Thyroid gland (tissue), 4 donors: ENCODE results near the gene PACS1. TPM values are rescaled to one million over a fixed set of nuclear protein-coding genes. Genes with fewer than 3 reads are reported as not detected.

ENCODE experiments used
- DNase-seq, 2 donors: peaks; one replicate each; pipeline ENCODE4 v3.0.0-alpha.2; 2019
- H3K27ac ChIP-seq, 3 donors: fragments of 200-600 bp; sonication (generic); 1 replicate in 2 of 3; 2 replicates in 1 of 3; pipeline ENCODE4 v1.5.1; 2016 to 2019; ENCODE audit warnings: mild to moderate bottlenecking in 1 of 3, moderate library complexity in 1 of 3
- H3K27me3 ChIP-seq: fragments of 200-600 bp; sonication (generic); one replicate; pipeline ENCODE4 v1.5.1; 2019
- H3K36me3 ChIP-seq, 2 donors: fragments of 200-600 bp; sonication (generic); one replicate each; pipeline ENCODE4 v1.5.1; 2016 to 2019
- H3K4me1 ChIP-seq, 2 donors: fragments of 200-600 bp; sonication (generic); one replicate each; pipeline ENCODE4 v1.5.1; 2017 to 2019
- H3K4me3 ChIP-seq, 3 donors: fragments of 200-600 bp; sonication (generic); replicated peaks in 1 of 3; 1 replicate in 2 of 3; 2 replicates in 1 of 3; pipeline ENCODE4 v1.5.1; 2016; ENCODE audit warnings: mild to moderate bottlenecking in 1 of 3
- H3K9me3 ChIP-seq: fragments of 200-600 bp; sonication (generic); one replicate; pipeline ENCODE4 v1.5.1; 2017
- POLR2A ChIP-seq, 2 donors: fragments of 450-650 bp; IDR thresholded peaks; one replicate each; pipeline ENCODE4 v1.6.1; 2017; ENCODE audit warnings: antibody characterized with exemption in 2 of 2, mild to moderate bottlenecking in 2 of 2, moderate library complexity in 1 of 2
- WGBS, 2 donors: methylation state at CpG; one replicate each; pipeline ENCODE4 v1.1.5; 2017; 5-methylcytosine and 5-hydroxymethylcytosine counted together
- intact Hi-C: fragments of 100-400 bp; cut with DNase I; formaldehyde crosslinking; loops from one replicate; pipeline ENCODE4 v1.15.1; 2023
- total RNA-seq, 4 donors: library from RNA; depleted of rRNA; stranded (reverse); fragments of >200 nt; gene quantifications; one replicate each; pipeline ENCODE4 v1.2.3, GENCODE V29; 2016
- TF ChIP-seq, protein P1 (sequence below), 6 experiments: fragments of 200-600 bp in 3 of 6; fragments of 450-650 bp in 3 of 6; sonication (generic) in 3 of 6; IDR thresholded peaks; one replicate each; pipeline ENCODE4 v1.5.1; 2016 to 2019; ENCODE audit warnings: antibody characterized with exemption in 6 of 6, mild to moderate bottlenecking in 2 of 6, inconsistent platforms in 1 of 6, moderate library complexity in 1 of 6

The PACS1 gene
- total RNA-seq, 4 donors from 2014 or later: 39.6 to 67.7 (median 59.7) TPM

DNA sequence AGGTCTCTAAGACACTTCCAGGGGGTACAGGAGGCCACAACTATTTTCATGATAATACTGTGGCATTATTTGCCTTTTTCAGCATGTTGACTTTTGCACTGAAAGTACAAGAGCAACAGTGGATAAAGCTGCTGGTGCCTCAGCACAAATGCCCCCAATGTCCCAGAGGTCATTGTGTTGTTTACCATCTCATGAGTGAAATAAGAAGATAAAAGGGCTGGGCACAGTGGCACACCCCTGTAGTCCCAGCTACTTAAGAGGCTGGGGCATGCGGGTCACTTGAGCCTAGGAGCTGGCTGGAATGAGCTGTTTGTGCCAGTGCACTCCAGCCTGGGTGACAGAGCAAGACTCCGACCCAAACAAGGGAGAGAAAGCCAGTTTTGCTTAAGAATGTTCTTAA is 125.8 kb downstream of the PACS1 start:
- Histone ChIP-seq H3K4me1 (peaks cover 0 to 15% of the 10 kb centered on the region in 2 donors), H3K27me3 (no peaks in the 10 kb centered on the region), H3K27ac (peak overlapping the region in 2 of 3 donors; percentile 48 to 52), H3K36me3 (peaks cover 0 to 3% of the 10 kb centered on the region in 2 donors), H3K4me3 (no peak overlapping the region), H3K9me3 (no peaks in the 10 kb centered on the region)
- WGBS, 2 donors: 41 to 51% methylated on average over 2 of the region's 2 CpGs
- DNase-seq: peak; percentile 58 to 64
- TF ChIP-seq, protein P1, sequence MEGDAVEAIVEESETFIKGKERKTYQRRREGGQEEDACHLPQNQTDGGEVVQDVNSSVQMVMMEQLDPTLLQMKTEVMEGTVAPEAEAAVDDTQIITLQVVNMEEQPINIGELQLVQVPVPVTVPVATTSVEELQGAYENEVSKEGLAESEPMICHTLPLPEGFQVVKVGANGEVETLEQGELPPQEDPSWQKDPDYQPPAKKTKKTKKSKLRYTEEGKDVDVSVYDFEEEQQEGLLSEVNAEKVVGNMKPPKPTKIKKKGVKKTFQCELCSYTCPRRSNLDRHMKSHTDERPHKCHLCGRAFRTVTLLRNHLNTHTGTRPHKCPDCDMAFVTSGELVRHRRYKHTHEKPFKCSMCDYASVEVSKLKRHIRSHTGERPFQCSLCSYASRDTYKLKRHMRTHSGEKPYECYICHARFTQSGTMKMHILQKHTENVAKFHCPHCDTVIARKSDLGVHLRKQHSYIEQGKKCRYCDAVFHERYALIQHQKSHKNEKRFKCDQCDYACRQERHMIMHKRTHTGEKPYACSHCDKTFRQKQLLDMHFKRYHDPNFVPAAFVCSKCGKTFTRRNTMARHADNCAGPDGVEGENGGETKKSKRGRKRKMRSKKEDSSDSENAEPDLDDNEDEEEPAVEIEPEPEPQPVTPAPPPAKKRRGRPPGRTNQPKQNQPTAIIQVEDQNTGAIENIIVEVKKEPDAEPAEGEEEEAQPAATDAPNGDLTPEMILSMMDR (IDR thresholded peaks at IDR 0.05): no peak
- no peak for TF ChIP-seq POLR2A (IDR thresholded peaks at IDR 0.05)
- intact Hi-C loops: no loop called here

DNA sequence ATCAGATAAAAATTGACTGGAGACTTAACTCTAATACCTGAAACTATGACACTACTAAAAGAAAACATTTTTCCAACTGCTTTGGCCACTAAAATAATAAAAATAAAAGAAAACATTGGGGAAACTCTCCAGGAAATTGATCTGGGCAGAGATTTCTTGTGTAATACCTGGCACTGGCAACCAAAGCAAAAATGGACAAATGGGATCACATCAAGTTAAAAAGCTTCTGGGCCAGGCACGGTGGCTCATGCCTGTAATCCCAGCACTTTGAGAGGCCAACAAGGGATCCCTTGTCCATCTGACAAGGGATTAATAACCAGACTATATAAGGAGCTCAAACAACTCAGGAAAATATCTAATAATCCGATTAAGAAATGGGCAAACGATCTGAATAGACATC is 133.8 kb downstream of the PACS1 start:
- no peaks in the 10 kb centered on the region for H3K9me3 ChIP-seq
- H3K4me1 ChIP-seq: peaks cover 4 to 6% of the 10 kb centered on the region in 2 donors
- no peaks in the 10 kb centered on the region for H3K36me3 ChIP-seq
- H3K4me3 ChIP-seq: no peak overlapping the region
- DNase-seq: no peak
- TF ChIP-seq POLR2A (IDR thresholded peaks at IDR 0.05): no peak
- TF ChIP-seq, protein P1 (IDR thresholded peaks at IDR 0.05): no peak
- 96 to 99% methylated on average over 3 of the region's 3 CpGs for WGBS, 2 donors
- intact Hi-C loops: no loop called here
- H3K27me3 ChIP-seq: no peaks in the 10 kb centered on the region
- H3K27ac ChIP-seq: no peak overlapping the region

DNA sequence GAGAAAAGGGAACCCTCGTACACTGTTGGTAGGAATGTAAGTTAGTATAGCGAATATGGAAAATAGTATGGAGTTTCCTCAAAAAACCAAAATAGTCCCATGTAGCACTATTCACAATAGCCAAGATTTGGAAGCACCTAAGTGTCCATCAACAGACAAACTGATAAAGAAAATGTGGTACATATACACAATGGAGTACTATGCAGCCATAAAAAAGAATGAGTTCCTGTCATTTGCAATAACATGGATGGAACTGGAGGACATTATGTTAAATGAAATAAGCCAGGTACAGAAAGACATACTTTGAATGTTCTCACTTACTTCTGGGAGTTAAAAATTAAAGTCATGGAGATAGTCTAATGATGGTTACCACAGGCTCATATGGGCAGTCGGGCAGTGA is 134.3 kb downstream of the PACS1 start:
- DNase-seq: no peak
- intact Hi-C loops: no loop called here

DNA sequence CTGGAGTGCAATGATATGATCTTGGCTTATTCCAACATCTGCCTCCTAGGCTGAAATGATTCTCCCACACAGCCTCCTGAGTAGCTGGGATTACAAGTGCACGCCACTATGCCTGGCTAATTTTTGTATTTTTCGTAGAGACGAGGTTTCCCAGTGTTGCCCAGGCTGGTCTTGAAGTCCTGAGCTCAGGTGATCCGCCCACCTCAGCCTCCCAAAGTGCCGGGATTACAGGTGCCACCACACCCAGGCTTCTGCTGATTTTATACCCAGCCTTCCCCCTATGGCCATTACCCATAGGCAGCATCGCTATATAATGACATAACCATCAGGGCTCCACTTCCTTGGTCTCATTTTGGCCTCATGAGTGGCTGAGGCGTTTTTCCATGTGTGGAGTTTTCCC is 137.7 kb downstream of the PACS1 start:
- 76 to 87% methylated on average over 7 of the region's 7 CpGs for WGBS, 2 donors
- Histone ChIP-seq H3K36me3 (peaks cover 0 to 9% of the 10 kb centered on the region in 2 donors), H3K27ac (peak overlapping the region; percentile 61 to 80 (median 61)), H3K4me1 (peaks cover 4 to 6% of the 10 kb centered on the region in 2 donors), H3K27me3 (no peaks in the 10 kb centered on the region), H3K4me3 (no peak overlapping the region), H3K9me3 (no peaks in the 10 kb centered on the region)
- peak; percentile 37 to 41 for DNase-seq
- intact Hi-C loops: no loop called here
- TF ChIP-seq POLR2A (IDR thresholded peaks at IDR 0.05): no peak
- TF ChIP-seq, protein P1 (IDR thresholded peaks at IDR 0.05): no peak

More for the DNA sequence above, 134.3 kb downstream of the PACS1 start:
- peaks cover 4 to 6% of the 10 kb centered on the region in 2 donors for H3K4me1 ChIP-seq
- H3K9me3 ChIP-seq: no peaks in the 10 kb centered on the region
- TF ChIP-seq POLR2A (IDR thresholded peaks at IDR 0.05): no peak
- TF ChIP-seq, protein P1 (IDR thresholded peaks at IDR 0.05): no peak
- H3K27ac ChIP-seq: no peak overlapping the region
- WGBS, 2 donors: 95 to 96% methylated on average over 3 of the region's 3 CpGs
- no peaks in the 10 kb centered on the region for H3K36me3 ChIP-seq
- H3K4me3 ChIP-seq: no peak overlapping the region
- H3K27me3 ChIP-seq: no peaks in the 10 kb centered on the region

DNA sequence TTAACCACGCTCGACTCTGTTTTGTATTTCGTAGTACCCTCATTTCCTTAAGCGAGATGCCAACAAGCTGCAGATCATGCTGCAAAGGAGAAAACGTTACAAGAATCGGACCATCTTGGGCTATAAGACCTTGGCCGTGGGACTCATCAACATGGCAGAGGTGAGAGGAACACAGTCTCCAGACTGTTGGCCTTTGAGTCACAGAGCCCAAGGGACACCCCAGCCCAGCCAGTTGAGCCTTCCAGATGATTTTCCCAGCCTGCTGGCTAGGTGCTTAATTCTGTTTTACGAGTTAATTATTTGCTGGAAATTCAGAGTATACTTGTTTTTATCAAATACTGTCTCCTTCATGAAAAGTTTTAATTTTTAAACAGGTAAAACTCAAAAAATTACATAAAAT is 141.0 kb downstream of the PACS1 start:
- TF ChIP-seq, protein P1 (IDR thresholded peaks at IDR 0.05): no peak
- TF ChIP-seq POLR2A (IDR thresholded peaks at IDR 0.05): no peak
- 93 to 95% methylated on average over 8 of the region's 8 CpGs for WGBS, 2 donors
- Histone ChIP-seq H3K9me3 (no peaks in the 10 kb centered on the region), H3K4me1 (peaks cover 4 to 6% of the 10 kb centered on the region in 2 donors), H3K36me3 (peaks cover 12 to 14% of the 10 kb centered on the region in 2 donors), H3K4me3 (no peak overlapping the region), H3K27ac (no peak overlapping the region), H3K27me3 (no peaks in the 10 kb centered on the region)
- intact Hi-C loops: loop anchor here (10.0 kb wide), 1 partner anchor 136 kb away; the partner anchor contains the start of gene PACS1
- no peak for DNase-seq
